Uterus (tissue), 4 donors: ENCODE data around the gene TMPRSS9. TPM values are rescaled to one million over a fixed set of nuclear protein-coding genes. Genes with fewer than 3 reads are reported as not detected.

Source experiments
- DNase-seq, 2 donors: peaks; one replicate each; pipeline ENCODE4 v3.0.0-alpha.2; 2019 to 2020
- H3K27ac ChIP-seq, 2 donors: fragments of 200-600 bp; sonication (generic); 1 replicate in 1 of 2; 2 replicates in 1 of 2; pipeline ENCODE4 v1.5.1; 2016 to 2018
- H3K27me3 ChIP-seq, 2 donors: fragments of 200-600 bp; sonication (generic); one replicate each; pipeline ENCODE4 v1.5.1; 2018 to 2019; ENCODE audit warnings: control low read depth in 1 of 2
- H3K36me3 ChIP-seq, 2 donors: fragments of 200-600 bp; sonication (generic); one replicate each; pipeline ENCODE4 v1.5.1; 2019; ENCODE audit warnings: control low read depth in 1 of 2
- H3K4me1 ChIP-seq, 2 donors: fragments of 200-600 bp; sonication (generic); one replicate each; pipeline ENCODE4 v1.5.1; 2018 to 2019; ENCODE audit warnings: control low read depth in 1 of 2
- H3K4me3 ChIP-seq, 2 donors: fragments of 200-600 bp; sonication (generic); 1 replicate in 1 of 2; 2 replicates in 1 of 2; pipeline ENCODE4 v1.5.1; 2018 to 2019; ENCODE audit warnings: mild to moderate bottlenecking in 1 of 2
- H3K9me3 ChIP-seq, 2 donors: fragments of 200-600 bp; sonication (generic); one replicate each; pipeline ENCODE4 v1.5.1; 2019; ENCODE audit warnings: control low read depth in 1 of 2
- POLR2A ChIP-seq, 2 donors: fragments of 450-650 bp; IDR thresholded peaks; one replicate each; pipeline ENCODE4 v1.6.1; 2016; ENCODE audit warnings: antibody characterized with exemption in 2 of 2, mild to moderate bottlenecking in 1 of 2, moderate library complexity in 1 of 2
- intact Hi-C: fragments of 100-400 bp; cut with DNase I; formaldehyde crosslinking; loops from one replicate; pipeline ENCODE4 v1.15.1; 2023; ENCODE audit warnings: low total_unique reads
- total RNA-seq, 4 donors: library from RNA; depleted of rRNA in 3 of 4; stranded (reverse); fragments of >200 nt in 3 of 4; gene quantifications; one replicate each; pipeline versions ENCODE4 v1.1.0 to v1.2.4, GENCODE V29; 2014 to 2023
- TF ChIP-seq, protein P1 (sequence below), 4 experiments: fragments of 200-600 bp in 2 of 4; fragments of 450-650 bp in 2 of 4; sonication (generic) in 2 of 4; IDR thresholded peaks; one replicate each; pipeline ENCODE4 v1.5.1; 2016 to 2019; ENCODE audit warnings: antibody characterized with exemption in 4 of 4, mild to moderate bottlenecking in 2 of 4, moderate library complexity in 1 of 4
- donor health status: DM: yes; HTN: yes; CAD: no.

TMPRSS9 gene
- total RNA-seq, 4 donors from 2014 or later = 0.69 TPM; not detected in 3

DNA sequence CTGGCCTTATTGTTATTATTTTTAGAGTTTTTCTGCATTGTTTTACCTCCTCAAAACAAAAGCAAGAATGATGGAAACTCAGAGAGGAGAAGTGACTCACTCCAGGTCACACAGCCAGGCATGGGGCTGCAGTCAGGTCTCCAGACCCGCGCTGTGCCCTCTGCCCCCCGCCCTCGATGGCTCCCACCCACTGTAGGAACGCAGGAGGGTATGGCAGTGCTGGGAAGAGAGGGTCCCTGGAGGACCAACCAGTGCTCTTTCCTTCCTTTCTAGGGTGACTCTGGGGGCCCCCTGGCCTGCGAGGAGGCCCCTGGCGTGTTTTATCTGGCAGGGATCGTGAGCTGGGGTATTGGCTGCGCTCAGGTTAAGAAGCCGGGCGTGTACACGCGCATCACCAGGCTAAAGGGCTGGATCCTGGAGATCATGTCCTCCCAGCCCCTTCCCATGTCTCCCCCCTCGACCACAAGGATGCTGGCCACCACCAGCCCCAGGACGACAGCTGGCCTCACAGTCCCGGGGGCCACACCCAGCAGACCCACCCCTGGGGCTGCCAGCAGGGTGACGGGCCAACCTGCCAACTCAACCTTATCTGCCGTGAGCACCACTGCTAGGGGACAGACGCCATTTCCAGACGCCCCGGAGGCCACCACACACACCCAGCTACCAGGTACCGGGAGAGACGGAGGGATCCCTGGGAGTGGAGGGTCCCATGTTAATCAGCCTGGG, 61.7 kb downstream of the TMPRSS9 start:
- intact Hi-C loops = no loop called here
- no peak for TF ChIP-seq POLR2A (IDR thresholded peaks at IDR 0.05)
- TF ChIP-seq, protein P1, sequence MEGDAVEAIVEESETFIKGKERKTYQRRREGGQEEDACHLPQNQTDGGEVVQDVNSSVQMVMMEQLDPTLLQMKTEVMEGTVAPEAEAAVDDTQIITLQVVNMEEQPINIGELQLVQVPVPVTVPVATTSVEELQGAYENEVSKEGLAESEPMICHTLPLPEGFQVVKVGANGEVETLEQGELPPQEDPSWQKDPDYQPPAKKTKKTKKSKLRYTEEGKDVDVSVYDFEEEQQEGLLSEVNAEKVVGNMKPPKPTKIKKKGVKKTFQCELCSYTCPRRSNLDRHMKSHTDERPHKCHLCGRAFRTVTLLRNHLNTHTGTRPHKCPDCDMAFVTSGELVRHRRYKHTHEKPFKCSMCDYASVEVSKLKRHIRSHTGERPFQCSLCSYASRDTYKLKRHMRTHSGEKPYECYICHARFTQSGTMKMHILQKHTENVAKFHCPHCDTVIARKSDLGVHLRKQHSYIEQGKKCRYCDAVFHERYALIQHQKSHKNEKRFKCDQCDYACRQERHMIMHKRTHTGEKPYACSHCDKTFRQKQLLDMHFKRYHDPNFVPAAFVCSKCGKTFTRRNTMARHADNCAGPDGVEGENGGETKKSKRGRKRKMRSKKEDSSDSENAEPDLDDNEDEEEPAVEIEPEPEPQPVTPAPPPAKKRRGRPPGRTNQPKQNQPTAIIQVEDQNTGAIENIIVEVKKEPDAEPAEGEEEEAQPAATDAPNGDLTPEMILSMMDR (IDR thresholded peaks at IDR 0.05) = no peak
- H3K4me1 ChIP-seq = peaks cover 6 to 20% of the 10 kb centered on the region in 2 donors
- no peaks in the 10 kb centered on the region for H3K9me3 ChIP-seq
- no peak overlapping the region for H3K4me3 ChIP-seq
- no peaks in the 10 kb centered on the region for H3K27me3 ChIP-seq
- H3K27ac ChIP-seq = no peak overlapping the region
- DNase-seq = no peak
- H3K36me3 ChIP-seq = no peaks in the 10 kb centered on the region

DNA sequence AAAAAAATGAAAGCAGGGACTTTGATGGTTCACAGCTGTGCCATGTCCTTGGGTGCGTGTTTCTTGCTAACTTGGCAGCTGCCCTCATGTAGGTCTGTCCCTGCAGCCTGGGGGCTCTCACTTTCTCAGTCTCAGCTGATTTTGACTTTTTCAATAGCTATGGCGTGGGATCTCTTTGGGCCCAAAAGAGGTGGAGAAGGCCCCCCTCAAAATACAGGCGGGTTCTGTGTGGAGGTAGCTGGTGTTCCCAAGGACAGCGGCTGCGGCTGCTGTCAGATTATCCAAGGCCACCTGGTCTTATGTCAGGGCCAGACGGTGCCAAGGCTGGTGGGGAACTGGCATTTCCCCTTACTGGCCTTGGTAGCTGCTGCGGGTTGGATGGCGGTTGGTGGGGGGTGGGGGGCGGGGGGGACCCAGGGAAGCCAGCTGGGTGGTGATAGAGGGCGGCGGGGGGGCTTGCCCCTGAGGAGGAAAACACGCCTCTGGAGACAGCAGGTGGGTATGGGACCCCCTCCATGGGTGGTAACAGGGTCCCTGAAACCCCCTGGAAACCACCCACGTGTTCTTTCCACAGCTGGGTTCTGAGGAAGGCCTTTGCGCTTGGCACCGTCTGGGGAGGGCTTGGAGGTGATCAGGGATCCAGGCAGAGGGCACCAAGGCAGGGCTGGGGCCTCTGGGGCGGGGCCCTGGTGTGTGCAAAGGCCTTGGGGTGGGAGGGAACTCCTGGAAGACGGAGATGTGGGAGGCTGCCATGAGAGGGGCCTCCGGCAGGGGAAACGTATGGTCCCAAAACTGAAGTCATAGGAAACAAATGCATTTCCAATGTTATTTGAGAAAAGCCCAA, 63.2 kb downstream of the TMPRSS9 start:
- no peak for DNase-seq
- no peaks in the 10 kb centered on the region for H3K27me3 ChIP-seq
- TF ChIP-seq POLR2A (IDR thresholded peaks at IDR 0.05) = no peak
- TF ChIP-seq, protein P1 (IDR thresholded peaks at IDR 0.05) = no peak
- no peaks in the 10 kb centered on the region for H3K9me3 ChIP-seq
- H3K4me1 ChIP-seq = peaks cover 6 to 23% of the 10 kb centered on the region in 2 donors
- H3K27ac ChIP-seq = no peak overlapping the region
- H3K4me3 ChIP-seq = no peak overlapping the region
- intact Hi-C loops = no loop called here
- H3K36me3 ChIP-seq = no peaks in the 10 kb centered on the region

DNA sequence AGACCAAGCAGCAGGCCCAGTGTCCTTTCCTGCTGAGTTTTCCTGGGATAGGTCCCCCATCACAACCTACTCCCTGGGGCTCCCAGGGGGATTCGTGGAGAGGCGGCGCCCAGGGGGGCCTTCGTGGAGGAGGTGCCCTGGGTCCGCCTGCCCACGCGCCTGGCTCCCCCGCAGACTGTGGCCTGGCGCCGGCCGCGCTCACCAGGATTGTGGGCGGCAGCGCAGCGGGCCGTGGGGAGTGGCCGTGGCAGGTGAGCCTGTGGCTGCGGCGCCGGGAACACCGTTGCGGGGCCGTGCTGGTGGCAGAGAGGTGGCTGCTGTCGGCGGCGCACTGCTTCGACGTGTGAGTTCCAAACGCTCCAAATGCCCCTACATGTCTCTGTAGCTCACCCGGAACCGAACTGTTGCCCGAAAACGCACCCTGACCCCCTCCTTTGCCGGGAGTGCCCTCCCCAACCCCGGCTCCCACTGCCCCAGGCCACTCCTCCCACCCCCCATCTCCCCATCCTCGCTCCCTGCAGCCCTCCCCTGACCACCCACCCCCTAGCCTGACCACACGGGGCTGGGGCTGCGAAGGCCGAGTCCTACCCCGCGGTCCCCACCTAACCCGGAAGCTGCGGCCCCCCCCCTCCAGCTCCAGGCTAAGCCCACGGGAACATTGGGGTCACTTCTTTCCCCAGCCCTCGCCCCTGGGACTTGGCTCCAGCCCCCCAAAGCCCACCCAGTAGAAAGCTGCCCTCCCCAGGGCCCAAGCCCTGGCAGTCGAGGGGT, 64.0 kb downstream of the TMPRSS9 start:
- TF ChIP-seq POLR2A (IDR thresholded peaks at IDR 0.05) = no peak
- TF ChIP-seq, protein P1 (IDR thresholded peaks at IDR 0.05) = no peak
- Histone ChIP-seq H3K36me3 (no peaks in the 10 kb centered on the region), H3K4me3 (no peak overlapping the region), H3K27ac (no peak overlapping the region), H3K4me1 (peaks cover 6 to 29% of the 10 kb centered on the region in 2 donors), H3K27me3 (no peaks in the 10 kb centered on the region), H3K9me3 (no peaks in the 10 kb centered on the region)
- no peak for DNase-seq
- intact Hi-C loops = no loop called here

DNA sequence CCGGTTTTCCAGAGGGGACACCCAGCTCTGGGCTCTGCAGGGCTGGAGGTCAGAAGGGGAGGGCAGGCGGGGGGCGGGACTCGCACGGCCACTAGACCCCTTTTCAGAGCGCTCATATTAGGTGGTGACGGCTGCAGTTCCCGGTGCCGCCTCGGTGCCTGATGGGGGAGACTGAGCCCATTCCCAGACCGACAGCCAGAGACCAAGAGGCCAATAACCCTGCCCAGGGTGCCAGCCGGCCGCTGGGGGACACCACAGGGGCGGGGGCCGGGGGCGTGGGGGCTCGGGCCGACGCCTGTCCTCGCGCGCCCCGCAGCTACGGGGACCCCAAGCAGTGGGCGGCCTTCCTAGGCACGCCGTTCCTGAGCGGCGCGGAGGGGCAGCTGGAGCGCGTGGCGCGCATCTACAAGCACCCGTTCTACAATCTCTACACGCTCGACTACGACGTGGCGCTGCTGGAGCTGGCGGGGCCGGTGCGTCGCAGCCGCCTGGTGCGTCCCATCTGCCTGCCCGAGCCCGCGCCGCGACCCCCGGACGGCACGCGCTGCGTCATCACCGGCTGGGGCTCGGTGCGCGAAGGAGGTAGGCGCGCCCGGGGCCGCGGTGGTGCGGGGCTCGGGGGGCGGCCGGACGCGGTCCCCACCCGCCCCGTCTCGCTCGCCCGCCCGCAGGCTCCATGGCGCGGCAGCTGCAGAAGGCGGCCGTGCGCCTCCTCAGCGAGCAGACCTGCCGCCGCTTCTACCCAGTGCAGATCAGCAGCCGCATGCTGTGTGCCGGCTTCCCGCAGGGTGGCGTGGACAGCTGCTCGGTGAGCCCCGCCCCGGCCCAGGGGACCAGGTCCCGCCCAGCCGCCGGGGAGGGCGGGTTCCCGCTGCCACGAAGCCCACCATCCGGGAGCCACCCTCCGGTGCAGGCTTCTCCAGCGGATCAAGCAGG, 64.9 kb downstream of the TMPRSS9 start:
- intact Hi-C loops = no loop called here
- Histone ChIP-seq H3K4me3 (peak overlapping the region in 1 of 2 donors; percentile 17), H3K4me1 (peaks cover 6 to 29% of the 10 kb centered on the region in 2 donors), H3K9me3 (no peaks in the 10 kb centered on the region), H3K27ac (no peak overlapping the region), H3K27me3 (no peaks in the 10 kb centered on the region), H3K36me3 (no peaks in the 10 kb centered on the region)
- TF ChIP-seq POLR2A (IDR thresholded peaks at IDR 0.05) = no peak
- TF ChIP-seq, protein P1 (IDR thresholded peaks at IDR 0.05) = peak in 2 of 4 experiments; percentile 22
- DNase-seq = no peak
